GM12878 (cell line): Measurements from ENCODE around the gene PTPRN2. TPM values are rescaled to one million over a fixed set of nuclear protein-coding genes. Genes with fewer than 3 reads are reported as not detected.

Experiments used
- ATAC-seq: fragments of 200-7000 bp; cut with Tn5 transposase; 3 replicates; pipeline ENCODE4 v1.9.1; 2020; ENCODE audit warnings: mild to moderate bottlenecking, moderate library complexity
- BruUV-seq: library from RNA; stranded (reverse); fragments of 400-500 nt; replicated peaks from 2 replicates; lab custom pipeline; 2021; lab: Mats Ljungman, UMichigan
- CTCF ChIA-PET: fragments of 300-600 bp; sonication (Branson Sonifier 250); formaldehyde crosslinking; extraction: SDS; loops from one replicate; lab custom pipeline; 2021; ENCODE audit warnings: inconsistent platforms; lab: Yijun Ruan, JAX
- POLR2A ChIA-PET: fragments of 350-600 bp; formaldehyde crosslinking; extraction: SDS; loops from one replicate; lab custom pipeline; 2021; ENCODE audit warnings: inconsistent platforms; lab: Charles Lee
- RAD21 ChIA-PET: fragments of 300-600 bp; sonication (Branson Sonifier 250); formaldehyde crosslinking; loops from one replicate; lab custom pipeline; 2023; ENCODE audit warnings: antibody characterized with exemption; ENCODE audit not compliant: unreplicated experiment; lab: Charles Lee
- SMC1A ChIA-PET: fragments of 300-600 bp; sonication (Branson Sonifier 250); formaldehyde crosslinking; loops from one replicate; lab custom pipeline; 2023; ENCODE audit not compliant: unreplicated experiment, uncharacterized antibody; lab: Charles Lee
- DNase-seq: peaks from one replicate; pipeline ENCODE4 v3.0.0-alpha.2; 2011; ENCODE audit warnings: low read depth, low spot score
- FAIRE-seq: peaks from 3 replicates; lab custom pipeline; 2011; peaks lifted over from hg19 to GRCh38; lab: Jason Lieb, UNC
- H2AFZ ChIP-seq: 2 replicates; pipeline ENCODE4 v1.6.0; 2011; ENCODE audit warnings: low read depth, low read length, control low read depth; ENCODE audit not compliant: control insufficient read depth
- H3K27ac ChIP-seq: 2 replicates; pipeline ENCODE4 v1.5.1; 2011; ENCODE audit warnings: control low read depth; ENCODE audit not compliant: control insufficient read depth, insufficient read depth
- H3K27me3 ChIP-seq, 2 experiments: replicated peaks in 1 of 2; 2 replicates each; pipeline versions ENCODE4 v1.6.0 to v1.6.1; 2011; ENCODE audit warnings: low read length in 1 of 2; ENCODE audit not compliant: control insufficient read depth in 2 of 2, insufficient read depth in 2 of 2
- H3K36me3 ChIP-seq, 2 experiments: 2 replicates each; pipeline ENCODE4 v1.5.1; 2011; ENCODE audit warnings: low read length in 1 of 2; ENCODE audit not compliant: control insufficient read depth in 2 of 2, insufficient read depth in 2 of 2
- H3K4me1 ChIP-seq: 2 replicates; pipeline ENCODE4 v1.6.1; 2011; ENCODE audit warnings: mild to moderate bottlenecking, low read length, moderate library complexity, mixed read lengths; ENCODE audit not compliant: control insufficient read depth, insufficient read depth
- H3K4me2 ChIP-seq: 2 replicates; pipeline ENCODE4 v1.6.0; 2011; ENCODE audit warnings: control low read depth; ENCODE audit not compliant: control insufficient read depth, insufficient read depth
- H3K4me3 ChIP-seq: fragments of 200-600 bp; sonication (generic); 2 replicates; pipeline ENCODE4 v1.5.1; 2016
- H3K79me2 ChIP-seq: 2 replicates; pipeline ENCODE4 v1.6.0; 2011; ENCODE audit warnings: low read length; ENCODE audit not compliant: control insufficient read depth, insufficient read depth
- H3K9ac ChIP-seq: 2 replicates; pipeline ENCODE4 v1.8.0; 2011; ENCODE audit warnings: low read length, control low read depth, mixed read lengths; ENCODE audit not compliant: control insufficient read depth, insufficient read depth
- H3K9me3 ChIP-seq: replicated peaks from 3 replicates; pipeline ENCODE4 v1.5.1; 2011; ENCODE audit warnings: mild to moderate bottlenecking, low read length; ENCODE audit not compliant: control insufficient read depth, insufficient read depth
- H4K20me1 ChIP-seq: 2 replicates; pipeline ENCODE4 v1.6.0; 2011; ENCODE audit not compliant: control insufficient read depth, insufficient read depth
- CBX3 ChIP-seq: fragments of 200-600 bp; sonication (generic); IDR thresholded peaks from 2 replicates; pipeline ENCODE4 v1.6.1; 2016; ENCODE audit warnings: low read depth, borderline replicate concordance
- CEBPZ ChIP-seq: fragments of 150-350 bp; IDR thresholded peaks from 2 replicates; pipeline ENCODE4 v1.6.1; 2016; ENCODE audit warnings: low read depth, low read length
- CTCF ChIP-seq, 3 experiments: IDR thresholded peaks in 2 of 3; conservative IDR thresholded peaks in 1 of 3; 2 replicates each; pipeline ENCODE4 v1.5.1; 2011; ENCODE audit warnings: low read depth in 3 of 3, low read length in 3 of 3, mild to moderate bottlenecking in 3 of 3, control low read depth in 2 of 3, moderate library complexity in 2 of 3, inconsistent platforms in 1 of 3, mixed read lengths in 1 of 3; ENCODE audit not compliant: control insufficient read depth in 2 of 3, insufficient read depth in 1 of 3; ENCODE audit errors: extremely low read depth in 1 of 3
- DPF2 ChIP-seq: fragments of 450-650 bp; IDR thresholded peaks from 2 replicates; pipeline ENCODE4 v1.6.1; 2017; ENCODE audit warnings: mild to moderate bottlenecking
- EP300 ChIP-seq, 2 experiments: fragments of 150-350 bp in 1 of 2; IDR thresholded peaks; 2 replicates each; pipeline ENCODE4 v1.6.1; 2011 to 2012; ENCODE audit warnings: low read depth in 2 of 2, low read length in 2 of 2, borderline replicate concordance in 1 of 2, improper control_type of control experiment in 1 of 2, inconsistent platforms in 1 of 2; ENCODE audit not compliant: control insufficient read depth in 1 of 2
- ESRRA ChIP-seq: IDR thresholded peaks from 2 replicates; pipeline ENCODE4 v1.6.1; 2012; ENCODE audit warnings: mild to moderate bottlenecking, low read length, improper control_type of control experiment
- EZH2 ChIP-seq: IDR thresholded peaks from 2 replicates; pipeline ENCODE4 v1.6.1; 2012; ENCODE audit warnings: low read depth, mild to moderate bottlenecking, control low read depth, inconsistent platforms, low read length, borderline replicate concordance; ENCODE audit not compliant: control insufficient read depth
- MAX ChIP-seq: IDR thresholded peaks from 2 replicates; pipeline ENCODE4 v1.6.1; 2012; ENCODE audit warnings: low read depth, low read length, improper control_type of control experiment
- MTA2 ChIP-seq: fragments of 450-650 bp; IDR thresholded peaks from 2 replicates; pipeline ENCODE4 v1.6.1; 2016; ENCODE audit warnings: low read depth, mild to moderate bottlenecking, moderate library complexity
- ZBED1 ChIP-seq: IDR thresholded peaks from 2 replicates; pipeline ENCODE4 v1.6.1; 2016; ENCODE audit warnings: borderline replicate concordance
- ZNF274 ChIP-seq: IDR thresholded peaks from one replicate; pipeline ENCODE4 v1.8.0; 2011; ENCODE audit not compliant: insufficient read length, insufficient read depth
- WGBS: methylation state at CpG from one replicate; pipeline ENCODE4 v1.1.6; 2016; ENCODE audit warnings: low lambda C conversion rate; ENCODE audit not compliant: insufficient replicate concordance, insufficient coverage; ENCODE audit errors: missing lambda C conversion rate; 5-methylcytosine and 5-hydroxymethylcytosine counted together
- in situ Hi-C: fragments of 300-500 bp; cut with MboI; formaldehyde crosslinking; loops from 9 replicates; pipeline ENCODE4 v1.14.3; 2018; ENCODE audit warnings: mixed read lengths
- intact Hi-C: fragments of 100-400 bp; cut with micrococcal nuclease; formaldehyde crosslinking; loops from one replicate; pipeline ENCODE4 v1.14.2; 2022; ENCODE audit not compliant: unreplicated experiment
- polyA plus RNA-seq, 11 experiments: library from polyadenylated mRNA; depleted of rRNA in 4 of 11; unstranded in 6 of 11; stranded (reverse) in 5 of 11; fragments of >200 nt; fragmentation: Nextera tagmentation in 4 of 11; fragmentation: Illumina TruSeq in 1 of 11; extraction: Ambion mirVana in 4 of 11; extraction: Trizol in 1 of 11; gene quantifications; 1 replicate in 1 of 11; 2 replicates in 10 of 11; pipeline versions ENCODE4 v1.2.1 to v1.2.3, GENCODE V29; 2011 to 2016; ENCODE audit warnings: inconsistent platforms in 2 of 11, missing spikeins in 2 of 11, low read depth in 1 of 11
- total RNA-seq, 4 experiments: library from RNA; depleted of rRNA in 3 of 4; stranded (reverse); fragments of >200 nt in 3 of 4; fragmentation: Illumina TruSeq in 1 of 4; extraction: Trizol in 1 of 4; gene quantifications; 2 replicates each; pipeline versions ENCODE4 v1.2.1 to v1.2.3, GENCODE V29; 2013 to 2021

PTPRN2 gene
- total and polyA plus RNA-seq, 10 of the 15 experiments (the other 5 are each of a cell fraction or from before 2014, with no cell fraction given), result 5.4 TPM; not detected in 9

GRCh38 chr7:158411232-158411950, 176.2 kb downstream of the PTPRN2 start (continued):
- TF ChIP-seq CTCF (IDR thresholded peaks at IDR 0.05 in 2 of 3, conservative IDR thresholded peaks at IDR 0.05 in 1 of 3; ENCODE audit: control insufficient read depth in 2 of 3, extremely low read depth in 1 of 3, insufficient read depth in 1 of 3, low read depth in 3 of 3, low read length in 3 of 3) (no peak), CBX3 (no peak), ESRRA (no peak)

GRCh38 chr7:158410720-158411119, 176.9 kb downstream of the PTPRN2 start:
- H3K9ac ChIP-seq, result no peak overlapping the region
- H3K4me2 ChIP-seq, result no peak overlapping the region
- no peaks in the 10 kb centered on the region for H3K4me1 ChIP-seq
- H3K36me3 ChIP-seq, result no peaks in the 10 kb centered on the region
- ChIA-PET SMC1A (no interaction called here), CTCF (no interaction called here), RAD21 (no interaction called here), POLR2A (no interaction called here)
- no peak overlapping the region for H3K27ac ChIP-seq
- FAIRE-seq (no peak), DNase-seq (no peak), ATAC-seq (no peak)
- WGBS, result 34% methylated on average over 12 of the region's 12 CpGs
- no peaks in the 10 kb centered on the region; the same call in 2 of the 3 replicates for H3K9me3 ChIP-seq
- no peaks in the 10 kb centered on the region for H3K79me2 ChIP-seq
- intact Hi-C loops, result no loop called here
- TF ChIP-seq DPF2, result no peak
- TF ChIP-seq ZBED1, result no peak
- no peak for TF ChIP-seq ZNF274
- no peak for TF ChIP-seq MAX
- no peak for TF ChIP-seq CEBPZ
- TF ChIP-seq CBX3, result no peak
- no peak for TF ChIP-seq EZH2
- TF ChIP-seq MTA2, result no peak
- no peak for TF ChIP-seq EP300 (IDR thresholded peaks at IDR 0.05; ENCODE audit: borderline replicate concordance in 1 of 2, control insufficient read depth in 1 of 2, low read depth in 2 of 2, low read length in 2 of 2)
- no peak overlapping the region for H2AFZ ChIP-seq
- H3K27me3 ChIP-seq, result no peaks in the 10 kb centered on the region
- no peak overlapping the region for H3K4me3 ChIP-seq
- no peaks in the 10 kb centered on the region for H4K20me1 ChIP-seq
- in situ Hi-C loops, result no loop called here
- no TSS peak for BruUV-seq
